PC-9 (cell line): ENCODE measurements around the gene FARP1. TPM values are rescaled to one million over a fixed set of nuclear protein-coding genes. Genes with fewer than 3 reads are reported as not detected.

Experiments used
- BruUV-seq: library from RNA; stranded (reverse); fragments of 400-500 nt; replicated peaks from 2 replicates; lab custom pipeline; 2021; lab: Mats Ljungman, UMichigan
- CTCF ChIA-PET: fragments of 300-600 bp; sonication (Branson Sonifier 250); formaldehyde crosslinking; loops from one replicate; lab custom pipeline; 2022; ENCODE audit warnings: antibody characterized with exemption; lab: Charles Lee
- POLR2A ChIA-PET: fragments of 300-600 bp; sonication (Branson Sonifier 250); formaldehyde crosslinking; loops from one replicate; lab custom pipeline; 2022; ENCODE audit warnings: antibody characterized with exemption; ENCODE audit not compliant: unreplicated experiment; lab: Charles Lee
- DNase-seq, 2 experiments: peaks; one replicate each; pipeline versions ENCODE4 v3.0.0 to v3.0.0-alpha.2; 2015 to 2022; ENCODE audit warnings: mixed read lengths in 1 of 2
- H2AFZ ChIP-seq: fragments of 200-600 bp; sonication (generic); 2 replicates; pipeline ENCODE4 v1.8.1; 2017; ENCODE audit warnings: antibody characterized with exemption
- H3F3A ChIP-seq: fragments of 200-600 bp; sonication (generic); 2 replicates; pipeline ENCODE4 v1.8.1; 2017; ENCODE audit warnings: antibody characterized with exemption, mild to moderate bottlenecking, low read depth; ENCODE audit not compliant: insufficient read depth
- H3K27ac ChIP-seq: fragments of 200-600 bp; sonication (generic); 2 replicates; pipeline ENCODE4 v1.6.1; 2016; ENCODE audit warnings: mixed run types
- H3K27me3 ChIP-seq: fragments of 200-600 bp; sonication (generic); 2 replicates; pipeline ENCODE4 v1.6.1; 2016; ENCODE audit warnings: low read depth, mixed run types; ENCODE audit not compliant: insufficient read depth
- H3K36me3 ChIP-seq: fragments of 200-600 bp; sonication (generic); 2 replicates; pipeline ENCODE4 v1.6.1; 2016; ENCODE audit warnings: low read depth, mixed run types
- H3K4me1 ChIP-seq: fragments of 200-600 bp; sonication (generic); replicated peaks from 2 replicates; pipeline ENCODE4 v1.6.1; 2016; ENCODE audit warnings: mixed run types; ENCODE audit not compliant: insufficient read depth
- H3K4me2 ChIP-seq: fragments of 200-600 bp; sonication (generic); 2 replicates; pipeline ENCODE4 v1.6.1; 2017; ENCODE audit warnings: mixed run types
- H3K4me3 ChIP-seq: fragments of 200-600 bp; sonication (generic); 2 replicates; pipeline ENCODE4 v1.6.1; 2016; ENCODE audit warnings: mixed run types
- H3K79me2 ChIP-seq: fragments of 200-600 bp; sonication (generic); 2 replicates; pipeline ENCODE4 v1.6.1; 2017; ENCODE audit warnings: low read depth, mixed run types
- H3K9me2 ChIP-seq: fragments of 200-600 bp; sonication (generic); 2 replicates; pipeline ENCODE4 v1.8.1; 2017; ENCODE audit warnings: mild to moderate bottlenecking; ENCODE audit not compliant: insufficient read depth
- H3K9me3 ChIP-seq: fragments of 200-600 bp; sonication (generic); 2 replicates; pipeline ENCODE4 v1.8.1; 2016; ENCODE audit warnings: low read depth; ENCODE audit not compliant: insufficient read depth
- H4K20me1 ChIP-seq: fragments of 200-600 bp; sonication (generic); 2 replicates; pipeline ENCODE4 v1.8.1; 2017; ENCODE audit not compliant: insufficient read depth
- EZH2 ChIP-seq: fragments of 200-600 bp; sonication (generic); IDR thresholded peaks from 2 replicates; pipeline ENCODE4 v1.8.0; 2017; ENCODE audit warnings: antibody characterized with exemption, low read depth
- intact Hi-C: fragments of 100-400 bp; cut with micrococcal nuclease; formaldehyde crosslinking; loops from one replicate; pipeline ENCODE4 v1.10.0; 2022; ENCODE audit not compliant: unreplicated experiment
- total RNA-seq: library from RNA; stranded (reverse); gene quantifications from 2 replicates; pipeline ENCODE4 v1.2.3, GENCODE V29; 2021
- TF ChIP-seq, protein P1 (sequence below): fragments of 200-600 bp; sonication (generic); conservative IDR thresholded peaks from 2 replicates; pipeline ENCODE4 v1.6.1; 2017; ENCODE audit warnings: mixed run types, antibody characterized with exemption, mild to moderate bottlenecking, moderate library complexity

The FARP1 gene
- total RNA-seq, 1 experiment from 2014 or later = 62.1 TPM

DNA sequence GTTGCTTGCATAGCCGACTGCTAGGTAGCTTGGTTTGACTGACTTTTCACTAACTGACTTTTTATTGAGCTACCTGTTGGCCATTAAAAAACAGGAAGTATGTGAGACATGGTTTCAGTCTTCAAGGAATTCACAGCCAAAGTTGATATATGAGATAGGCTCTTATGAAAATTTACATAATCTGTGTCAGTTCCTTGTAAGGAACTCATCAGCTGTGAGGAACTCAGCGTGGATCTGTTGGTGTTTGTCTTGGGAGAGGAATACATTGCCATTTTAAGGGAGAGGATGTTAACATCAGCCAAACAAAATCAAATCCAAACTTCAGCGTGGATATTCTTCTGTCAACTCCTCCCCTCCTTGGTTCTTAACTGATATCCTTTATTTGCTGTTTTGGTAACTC, 32.1 kb downstream of the FARP1 start:
- H2AFZ ChIP-seq = no peak overlapping the region
- no TSS peak for BruUV-seq
- H3K79me2 ChIP-seq = no peaks in the 10 kb centered on the region
- H4K20me1 ChIP-seq = no peaks in the 10 kb centered on the region
- peaks cover 7% of the 10 kb centered on the region; the same call in 1 of the 2 replicates for H3F3A ChIP-seq
- DNase-seq = no peak
- no peaks in the 10 kb centered on the region for H3K9me3 ChIP-seq
- H3K4me3 ChIP-seq = no peak overlapping the region
- H3K27ac ChIP-seq = no peak overlapping the region
- no peaks in the 10 kb centered on the region for H3K36me3 ChIP-seq
- ChIA-PET POLR2A (no interaction called here), CTCF (interaction anchor here (0.6 kb wide), 1 partner anchor 37 kb away, joined by 11 read pairs; no protein-coding TSS in a partner anchor)
- no peaks in the 10 kb centered on the region for H3K9me2 ChIP-seq
- peaks cover 16% of the 10 kb centered on the region for H3K4me1 ChIP-seq
- H3K27me3 ChIP-seq = no peaks in the 10 kb centered on the region
- TF ChIP-seq, protein P1, sequence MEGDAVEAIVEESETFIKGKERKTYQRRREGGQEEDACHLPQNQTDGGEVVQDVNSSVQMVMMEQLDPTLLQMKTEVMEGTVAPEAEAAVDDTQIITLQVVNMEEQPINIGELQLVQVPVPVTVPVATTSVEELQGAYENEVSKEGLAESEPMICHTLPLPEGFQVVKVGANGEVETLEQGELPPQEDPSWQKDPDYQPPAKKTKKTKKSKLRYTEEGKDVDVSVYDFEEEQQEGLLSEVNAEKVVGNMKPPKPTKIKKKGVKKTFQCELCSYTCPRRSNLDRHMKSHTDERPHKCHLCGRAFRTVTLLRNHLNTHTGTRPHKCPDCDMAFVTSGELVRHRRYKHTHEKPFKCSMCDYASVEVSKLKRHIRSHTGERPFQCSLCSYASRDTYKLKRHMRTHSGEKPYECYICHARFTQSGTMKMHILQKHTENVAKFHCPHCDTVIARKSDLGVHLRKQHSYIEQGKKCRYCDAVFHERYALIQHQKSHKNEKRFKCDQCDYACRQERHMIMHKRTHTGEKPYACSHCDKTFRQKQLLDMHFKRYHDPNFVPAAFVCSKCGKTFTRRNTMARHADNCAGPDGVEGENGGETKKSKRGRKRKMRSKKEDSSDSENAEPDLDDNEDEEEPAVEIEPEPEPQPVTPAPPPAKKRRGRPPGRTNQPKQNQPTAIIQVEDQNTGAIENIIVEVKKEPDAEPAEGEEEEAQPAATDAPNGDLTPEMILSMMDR = no peak
- TF ChIP-seq EZH2 = no peak
- intact Hi-C loops = no loop called here
- no peak overlapping the region for H3K4me2 ChIP-seq

DNA sequence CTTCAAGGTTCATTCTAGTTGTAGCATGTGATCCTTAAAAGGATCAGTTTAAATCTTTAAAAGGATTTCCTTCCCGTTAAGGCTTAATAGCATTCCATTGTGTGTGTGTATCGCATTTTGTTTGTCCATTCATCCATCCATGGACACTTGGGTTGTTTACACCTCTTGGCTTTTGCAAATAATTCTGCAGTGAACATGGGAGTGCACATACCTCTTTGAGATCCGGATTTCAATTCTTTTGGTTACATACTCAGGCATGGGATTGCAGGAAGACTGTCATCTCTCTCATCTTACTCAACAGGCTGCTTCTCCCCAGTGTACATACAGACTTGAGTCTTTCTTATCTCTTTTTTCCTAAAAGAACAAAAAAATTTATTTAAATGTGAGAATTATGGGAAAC, 32.9 kb downstream of the FARP1 start:
- Histone ChIP-seq H3K27me3 (no peaks in the 10 kb centered on the region), H3K4me3 (no peak overlapping the region), H3K36me3 (no peaks in the 10 kb centered on the region), H3F3A (peaks cover 7% of the 10 kb centered on the region; the same call in 1 of the 2 replicates), H3K9me2 (no peaks in the 10 kb centered on the region), H2AFZ (no peak overlapping the region), H3K4me1 (peaks cover 16% of the 10 kb centered on the region), H3K27ac (no peak overlapping the region), H3K79me2 (no peaks in the 10 kb centered on the region), H4K20me1 (no peaks in the 10 kb centered on the region), H3K9me3 (no peaks in the 10 kb centered on the region), H3K4me2 (no peak overlapping the region)
- intact Hi-C loops = no loop called here
- ChIA-PET POLR2A (no interaction called here), CTCF (no interaction called here)
- no peak for DNase-seq
- no TSS peak for BruUV-seq
- TF ChIP-seq, protein P1 = no peak
- TF ChIP-seq EZH2 = no peak

DNA sequence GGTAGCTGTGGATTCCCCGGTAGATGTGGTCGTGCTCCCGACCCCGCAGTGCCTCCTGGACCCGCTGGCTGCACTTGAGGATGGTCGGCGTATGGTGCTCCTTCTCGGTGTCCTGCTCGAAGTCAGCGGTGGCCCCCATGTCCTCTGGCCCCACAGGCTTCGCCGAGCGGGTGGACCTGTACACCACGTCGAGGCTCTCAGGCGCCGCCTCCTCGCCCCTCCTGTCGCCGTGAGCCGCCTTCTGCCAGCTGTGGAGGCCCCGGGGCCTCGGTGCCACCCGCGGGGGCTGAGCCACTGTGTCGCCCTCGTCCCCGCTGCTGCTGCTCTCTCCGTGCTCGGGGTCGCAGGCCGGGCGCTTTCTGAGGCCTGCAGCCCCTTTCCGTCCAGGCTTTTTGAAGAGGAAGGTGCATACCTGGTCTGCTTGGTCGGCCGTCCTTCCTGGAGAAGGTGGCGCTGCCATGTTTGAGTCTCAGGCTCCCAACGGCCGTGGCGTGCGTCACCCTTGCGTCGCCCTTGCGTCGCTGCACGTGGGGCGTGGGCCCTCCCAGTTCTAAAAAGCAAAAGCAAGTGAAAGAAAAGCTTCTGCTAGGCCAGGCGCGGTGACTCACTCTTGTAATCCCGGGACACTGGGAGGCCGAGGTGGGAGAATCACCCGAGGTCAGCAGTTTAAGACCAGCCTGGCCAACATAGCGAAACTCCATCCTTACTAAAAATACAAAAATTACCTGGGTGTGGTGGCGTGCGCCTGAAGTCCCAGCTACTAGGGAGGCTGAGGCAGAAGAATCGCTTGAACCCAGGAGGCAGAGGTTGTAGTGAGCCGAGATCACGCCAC, 34.1 kb downstream of the FARP1 start, which contains the start of gene RNF113B:
Gene RNF113B, minus strand, starts transcription at position 493 of the 832 bp plus-strand sequence. Its CDS starts 33 bp downstream, at position 460.
- Histone ChIP-seq H3F3A (peaks cover 7% of the 10 kb centered on the region; the same call in 1 of the 2 replicates), H3K36me3 (no peaks in the 10 kb centered on the region), H2AFZ (no peak within 1 kb of the TSS), H3K4me3 (no peak within 1 kb of the TSS), H3K27ac (no peak within 1 kb of the TSS), H3K27me3 (no peaks in the 10 kb centered on the region), H3K9me2 (no peaks in the 10 kb centered on the region), H3K4me1 (peaks cover 16% of the 10 kb centered on the region), H3K9me3 (no peaks in the 10 kb centered on the region), H3K79me2 (no peaks in the 10 kb centered on the region), H3K4me2 (no peak within 1 kb of the TSS), H4K20me1 (no peaks in the 10 kb centered on the region)
- intact Hi-C loops = no loop called here
- ChIA-PET CTCF (interaction anchor here (0.6 kb wide), 1 partner anchor 33 kb away, joined by 3 read pairs; no protein-coding TSS in a partner anchor), POLR2A (no interaction called here)
- TF ChIP-seq EZH2 = no peak
- TF ChIP-seq, protein P1 = no peak
- DNase-seq = no peak
- BruUV-seq = no TSS peak
